H1 (cell line): ENCODE measurements around the gene TMED10. TPM values are rescaled to one million over a fixed set of nuclear protein-coding genes. Genes with fewer than 3 reads are reported as not detected.

Experiments
- CTCF ChIA-PET: fragments of 300-600 bp; sonication (Branson Sonifier 250); formaldehyde crosslinking; loops from one replicate; lab custom pipeline; 2021; ENCODE audit not compliant: partially characterized antibody; lab: Charles Lee
- POLR2A ChIA-PET: fragments of 300-600 bp; sonication (Branson Sonifier 250); formaldehyde crosslinking; loops from one replicate; lab custom pipeline; 2021; ENCODE audit warnings: inconsistent platforms; ENCODE audit not compliant: partially characterized antibody; lab: Charles Lee
- DNase-seq, 2 experiments: peaks; one replicate each; pipeline versions ENCODE4 v3.0.0 to v3.0.0-alpha.2; 2010 to 2022; ENCODE audit warnings: low spot score in 2 of 2, low read depth in 1 of 2, mixed read lengths in 1 of 2
- FAIRE-seq: peaks from 2 replicates; lab custom pipeline; 2011; peaks lifted over from hg19 to GRCh38; lab: Jason Lieb, UNC
- H2AFZ ChIP-seq: 2 replicates; pipeline ENCODE4 v1.8.1; 2012; ENCODE audit warnings: low read length, inconsistent platforms
- H2AK5ac ChIP-seq: 2 replicates; pipeline ENCODE4 v1.6.1; 2013; ENCODE audit warnings: low read depth, low read length
- H2BK120ac ChIP-seq: replicated peaks from 2 replicates; pipeline ENCODE3; 2013; ENCODE audit warnings: low read depth, low read length, inconsistent platforms
- H2BK12ac ChIP-seq: 2 replicates; pipeline ENCODE4 v1.6.1; 2013; ENCODE audit warnings: low read depth, low read length
- H2BK15ac ChIP-seq: 2 replicates; pipeline ENCODE4 v1.6.1; 2013; ENCODE audit warnings: low read length
- H2BK20ac ChIP-seq: 2 replicates; pipeline ENCODE4 v1.6.1; 2013; ENCODE audit warnings: low read length
- H2BK5ac ChIP-seq: 2 replicates; pipeline ENCODE4 v1.6.1; 2013; ENCODE audit warnings: low read depth, low read length
- H3K14ac ChIP-seq: 2 replicates; pipeline ENCODE4 v1.6.1; 2013; ENCODE audit warnings: inconsistent platforms; ENCODE audit not compliant: insufficient read length
- H3K18ac ChIP-seq: 2 replicates; pipeline ENCODE4 v1.6.1; 2013; ENCODE audit warnings: low read length; ENCODE audit errors: extremely low read depth
- H3K23ac ChIP-seq: 2 replicates; pipeline ENCODE4 v1.6.1; 2013; ENCODE audit warnings: inconsistent platforms; ENCODE audit not compliant: insufficient read length
- H3K23me2 ChIP-seq: 2 replicates; pipeline ENCODE4 v1.6.1; 2013; ENCODE audit warnings: low read depth, low read length
- H3K27ac ChIP-seq: 2 replicates; pipeline ENCODE4 v1.6.1; 2011; ENCODE audit warnings: low read depth, low read length, inconsistent platforms
- H3K27me3 ChIP-seq, 4 experiments: replicated peaks in 1 of 4; 1 replicate in 1 of 4; 2 replicates in 3 of 4; pipeline versions ENCODE4 v1.6.1 to v1.8.1; 2011 to 2013; ENCODE audit warnings: low read length in 3 of 4, mild to moderate bottlenecking in 3 of 4, inconsistent platforms in 2 of 4, mixed read lengths in 2 of 4, moderate library complexity in 1 of 4; ENCODE audit not compliant: control insufficient read depth in 3 of 4, insufficient read depth in 3 of 4; ENCODE audit errors: extremely low read depth in 1 of 4
- H3K36me3 ChIP-seq, 4 experiments: 2 replicates each; pipeline versions ENCODE4 v1.6.1 to v1.8.1; 2011 to 2013; ENCODE audit warnings: mild to moderate bottlenecking in 4 of 4, low read length in 3 of 4, moderate library complexity in 2 of 4, control low read depth in 1 of 4, inconsistent platforms in 1 of 4; ENCODE audit not compliant: insufficient read depth in 4 of 4, control insufficient read depth in 2 of 4
- H3K4ac ChIP-seq: replicated peaks from 2 replicates; pipeline ENCODE3; 2013; ENCODE audit warnings: low read length, low read depth, mixed read lengths, inconsistent platforms; ENCODE audit not compliant: insufficient read length
- H3K4me1 ChIP-seq, 4 experiments: replicated peaks in 1 of 4; 1 replicate in 1 of 4; 2 replicates in 3 of 4; pipeline versions ENCODE4 v1.6.1 to v1.8.1; 2011 to 2013; ENCODE audit warnings: low read length in 3 of 4, inconsistent platforms in 2 of 4, mixed read lengths in 1 of 4; ENCODE audit not compliant: insufficient read depth in 4 of 4, control insufficient read depth in 3 of 4
- H3K4me2 ChIP-seq, 2 experiments: 2 replicates each; pipeline versions ENCODE4 v1.6.1 to v1.8.1; 2011 to 2013; ENCODE audit warnings: low read depth in 2 of 2, low read length in 2 of 2, control low read depth in 1 of 2, inconsistent platforms in 1 of 2, mild to moderate bottlenecking in 1 of 2; ENCODE audit not compliant: insufficient read depth in 1 of 2
- H3K4me3 ChIP-seq, 4 experiments: fragments of 200-600, 300-600 bp in 1 of 4; sonication (generic), shearing (Covaris generic), sonication (Bioruptor Twin) in 1 of 4; 2 replicates each; pipeline versions ENCODE4 v1.5.1 to v1.8.1; 2011 to 2016; ENCODE audit warnings: low read length in 4 of 4, low read depth in 3 of 4, control low read depth in 2 of 4, inconsistent platforms in 2 of 4, mild to moderate bottlenecking in 2 of 4, mixed read lengths in 1 of 4, moderate library complexity in 1 of 4; ENCODE audit not compliant: insufficient read depth in 2 of 4; ENCODE audit errors: extremely low read depth in 1 of 4
- H3K56ac ChIP-seq: replicated peaks from 2 replicates; pipeline ENCODE3; 2013; ENCODE audit warnings: low read depth, mild to moderate bottlenecking, mixed read lengths, low read length, inconsistent platforms; ENCODE audit not compliant: insufficient read length
- H3K79me1 ChIP-seq: 2 replicates; pipeline ENCODE4 v1.6.1; 2013; ENCODE audit warnings: low read depth, low read length, control low read depth
- H3K79me2 ChIP-seq, 2 experiments: 2 replicates each; pipeline versions ENCODE4 v1.6.1 to v1.8.1; 2012 to 2013; ENCODE audit warnings: low read length in 2 of 2, mild to moderate bottlenecking in 2 of 2, inconsistent platforms in 1 of 2; ENCODE audit not compliant: insufficient read depth in 2 of 2, control insufficient read depth in 1 of 2
- H3K9ac ChIP-seq, 4 experiments: replicated peaks in 1 of 4; 1 replicate in 1 of 4; 2 replicates in 3 of 4; pipeline versions ENCODE4 v1.6.1 to v1.8.1; 2011 to 2013; ENCODE audit warnings: low read depth in 3 of 4, low read length in 3 of 4, control low read depth in 2 of 4, mild to moderate bottlenecking in 2 of 4, moderate library complexity in 2 of 4, inconsistent platforms in 1 of 4; ENCODE audit errors: extremely low read depth in 1 of 4
- H3K9me3 ChIP-seq, 2 experiments: 2 replicates each; pipeline versions ENCODE4 v1.6.1 to v1.8.1; 2012 to 2013; ENCODE audit warnings: mild to moderate bottlenecking in 2 of 2, moderate library complexity in 2 of 2, control low read depth in 1 of 2, inconsistent platforms in 1 of 2, low read depth in 1 of 2, low read length in 1 of 2, mixed read lengths in 1 of 2; ENCODE audit not compliant: insufficient read depth in 2 of 2
- H4K20me1 ChIP-seq, 2 experiments: replicated peaks in 1 of 2; 2 replicates each; pipeline versions ENCODE3 to v1.8.1; 2011 to 2013; ENCODE audit warnings: inconsistent platforms in 2 of 2, low read length in 2 of 2, mild to moderate bottlenecking in 1 of 2; ENCODE audit not compliant: insufficient read depth in 2 of 2, control insufficient read depth in 1 of 2
- H4K5ac ChIP-seq: 2 replicates; pipeline ENCODE4 v1.6.1; 2013; ENCODE audit warnings: low read length, low read depth, mixed read lengths, inconsistent platforms; ENCODE audit not compliant: insufficient read length
- H4K8ac ChIP-seq: 2 replicates; pipeline ENCODE4 v1.8.0; 2013; ENCODE audit warnings: mild to moderate bottlenecking, moderate library complexity, low read length, inconsistent platforms; ENCODE audit not compliant: insufficient read depth; ENCODE audit errors: extremely low read depth
- H4K91ac ChIP-seq: replicated peaks from 2 replicates; pipeline ENCODE3; 2013; ENCODE audit warnings: low read length, mixed read lengths, inconsistent platforms; ENCODE audit not compliant: insufficient read length
- ASH2L ChIP-seq: fragments of 200-600, 300-600 bp; sonication (generic); IDR thresholded peaks from one replicate; pipeline ENCODE4 v1.7.1; 2017; ENCODE audit warnings: low read length
- BRCA1 ChIP-seq: IDR thresholded peaks from 2 replicates; pipeline ENCODE4 v1.6.1; 2012; ENCODE audit warnings: low read depth, low read length, improper control_type of control experiment
- TBP ChIP-seq: IDR thresholded peaks from 2 replicates; pipeline ENCODE4 v1.6.1; 2011; ENCODE audit warnings: low read depth, low read length, improper control_type of control experiment
- TEAD4 ChIP-seq: IDR thresholded peaks from 2 replicates; pipeline ENCODE4 v1.6.1; 2012; ENCODE audit warnings: low read depth, low read length, inconsistent platforms, mixed read lengths
- YY1 ChIP-seq: IDR thresholded peaks from 2 replicates; pipeline ENCODE4 v1.6.1; 2011; ENCODE audit warnings: low read depth, mild to moderate bottlenecking, low read length
- WGBS, 2 experiments: shearing (Covaris generic) in 1 of 2; methylation state at CpG; one replicate each; pipeline versions ENCODE4 v1.1.6 to v1.1.7; 2013 to 2015; ENCODE audit warnings: low lambda C conversion rate in 2 of 2, mixed read lengths in 2 of 2, inconsistent platforms in 1 of 2, low coverage in 1 of 2, missing lambda C conversion rate in 1 of 2; ENCODE audit not compliant: insufficient replicate concordance in 2 of 2, insufficient coverage in 1 of 2, insufficient read length in 1 of 2; ENCODE audit errors: extremely low coverage in 1 of 2, missing lambda C conversion rate in 1 of 2; 5-methylcytosine and 5-hydroxymethylcytosine counted together
- polyA plus RNA-seq, 7 experiments: library from polyadenylated mRNA; depleted of rRNA in 3 of 7; stranded (reverse) in 5 of 7; unstranded in 2 of 7; fragments of >200 nt in 5 of 7; fragments of 200-250 nt in 2 of 7; gene quantifications; 1 replicate in 5 of 7; 2 replicates in 1 of 7; 4 replicates in 1 of 7; pipeline versions ENCODE4 v1.2.1 to v1.2.3, GENCODE V29; 2011 to 2013; ENCODE audit warnings: missing spikeins in 2 of 7, mixed read lengths in 2 of 7
- total RNA-seq: library from RNA; stranded (reverse); fragmentation: NEBNext Ultra II Directional; extraction: Animal tissue kit (Norgen Biotek cat#: 25700); gene quantifications from 2 replicates; pipeline ENCODE4 v1.2.1, GENCODE V29; 2021
- TF ChIP-seq, protein P1 (sequence below), 3 experiments: IDR thresholded peaks; 1 replicate in 2 of 3; 2 replicates in 1 of 3; pipeline versions ENCODE4 v1.5.1 to v1.6.1; 2011; ENCODE audit warnings: low read length in 3 of 3, mild to moderate bottlenecking in 3 of 3, inconsistent platforms in 2 of 3, low read depth in 1 of 3, moderate library complexity in 1 of 3; ENCODE audit not compliant: insufficient read depth in 1 of 3; ENCODE audit errors: control extremely low read depth in 1 of 3
- TF ChIP-seq, protein P2 (sequence below): IDR thresholded peaks from 2 replicates; pipeline ENCODE4 v1.6.1; 2012; ENCODE audit warnings: low read length, inconsistent platforms

The TMED10 gene
- total and polyA plus RNA-seq, 2 of the 8 experiments (the other 6 are each of a cell fraction or from before 2014, with no cell fraction given), result 218 to 250 TPM

DNA sequence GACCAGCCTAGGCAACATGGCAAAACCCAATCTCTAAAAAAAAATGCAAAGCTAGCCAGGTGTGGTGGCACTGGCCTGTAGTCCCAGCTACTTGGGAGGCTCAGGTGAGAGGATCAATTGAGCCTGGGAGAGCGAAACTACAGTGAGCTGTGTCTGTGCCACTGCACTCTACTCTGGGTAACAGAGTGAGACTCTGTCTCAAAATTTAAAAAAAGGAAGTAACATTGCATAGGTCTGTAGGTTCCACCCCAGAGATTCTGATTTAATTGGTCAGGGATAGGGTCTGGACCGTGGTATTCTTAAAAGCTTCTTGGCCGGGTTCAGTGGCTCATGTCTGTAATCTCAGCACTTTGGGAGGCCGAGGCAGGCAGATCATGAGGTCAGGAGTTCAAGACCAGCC lies 80.7 kb downstream of the TMED10 start:
- 88% methylated on average over 4 of the region's 4 CpGs; no CpG with 5 or more reads in 1 of the 2 experiments for WGBS, 2 experiments
- CTCF ChIA-PET, result interaction anchor here (0.7 to 0.9 kb wide), 4 partner anchors 30 to 266 kb away, joined by 3 to 4 read pairs (median 4); no protein-coding TSS in a partner anchor
- TF ChIP-seq, protein P1, sequence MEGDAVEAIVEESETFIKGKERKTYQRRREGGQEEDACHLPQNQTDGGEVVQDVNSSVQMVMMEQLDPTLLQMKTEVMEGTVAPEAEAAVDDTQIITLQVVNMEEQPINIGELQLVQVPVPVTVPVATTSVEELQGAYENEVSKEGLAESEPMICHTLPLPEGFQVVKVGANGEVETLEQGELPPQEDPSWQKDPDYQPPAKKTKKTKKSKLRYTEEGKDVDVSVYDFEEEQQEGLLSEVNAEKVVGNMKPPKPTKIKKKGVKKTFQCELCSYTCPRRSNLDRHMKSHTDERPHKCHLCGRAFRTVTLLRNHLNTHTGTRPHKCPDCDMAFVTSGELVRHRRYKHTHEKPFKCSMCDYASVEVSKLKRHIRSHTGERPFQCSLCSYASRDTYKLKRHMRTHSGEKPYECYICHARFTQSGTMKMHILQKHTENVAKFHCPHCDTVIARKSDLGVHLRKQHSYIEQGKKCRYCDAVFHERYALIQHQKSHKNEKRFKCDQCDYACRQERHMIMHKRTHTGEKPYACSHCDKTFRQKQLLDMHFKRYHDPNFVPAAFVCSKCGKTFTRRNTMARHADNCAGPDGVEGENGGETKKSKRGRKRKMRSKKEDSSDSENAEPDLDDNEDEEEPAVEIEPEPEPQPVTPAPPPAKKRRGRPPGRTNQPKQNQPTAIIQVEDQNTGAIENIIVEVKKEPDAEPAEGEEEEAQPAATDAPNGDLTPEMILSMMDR (IDR thresholded peaks at IDR 0.05; ENCODE audit: control extremely low read depth in 1 of 3, insufficient read depth in 1 of 3, low read depth in 1 of 3, low read length in 3 of 3), result no peak
- TF ChIP-seq, protein P2, sequence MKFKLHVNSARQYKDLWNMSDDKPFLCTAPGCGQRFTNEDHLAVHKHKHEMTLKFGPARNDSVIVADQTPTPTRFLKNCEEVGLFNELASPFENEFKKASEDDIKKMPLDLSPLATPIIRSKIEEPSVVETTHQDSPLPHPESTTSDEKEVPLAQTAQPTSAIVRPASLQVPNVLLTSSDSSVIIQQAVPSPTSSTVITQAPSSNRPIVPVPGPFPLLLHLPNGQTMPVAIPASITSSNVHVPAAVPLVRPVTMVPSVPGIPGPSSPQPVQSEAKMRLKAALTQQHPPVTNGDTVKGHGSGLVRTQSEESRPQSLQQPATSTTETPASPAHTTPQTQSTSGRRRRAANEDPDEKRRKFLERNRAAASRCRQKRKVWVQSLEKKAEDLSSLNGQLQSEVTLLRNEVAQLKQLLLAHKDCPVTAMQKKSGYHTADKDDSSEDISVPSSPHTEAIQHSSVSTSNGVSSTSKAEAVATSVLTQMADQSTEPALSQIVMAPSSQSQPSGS, result no peak
- TF ChIP-seq TEAD4 (no peak), YY1 (no peak), ASH2L (no peak), TBP (no peak), BRCA1 (no peak)

More for the DNA sequence above, 80.7 kb downstream of the TMED10 start:
- no peak overlapping the region for H3K4me2 ChIP-seq
- H3K23me2 ChIP-seq, result no peaks in the 10 kb centered on the region; the same call in 1 of the 2 replicates
- H2BK15ac ChIP-seq, result no peak overlapping the region
- H3K27me3 ChIP-seq, result no peaks in the 10 kb centered on the region
- no peak overlapping the region for H2BK5ac ChIP-seq
- POLR2A ChIA-PET, result interaction anchor here (1.0 kb wide), 1 partner anchor 17 kb away, joined by 3 read pairs; no protein-coding TSS in a partner anchor
- no peak overlapping the region for H3K18ac ChIP-seq
- H3K56ac ChIP-seq, result no peak overlapping the region
- no peaks in the 10 kb centered on the region; a peak in 2 of 7 replicates for H3K4me1 ChIP-seq
- no peak overlapping the region for H3K14ac ChIP-seq
- H2AK5ac ChIP-seq, result no peak overlapping the region
- DNase-seq (no peak), FAIRE-seq (no peak)
- H4K5ac ChIP-seq, result no peak overlapping the region
- no peak overlapping the region for H3K4me3 ChIP-seq
- no peaks in the 10 kb centered on the region for H3K9me3 ChIP-seq
- H3K23ac ChIP-seq, result no peak overlapping the region
- no peak overlapping the region for H2AFZ ChIP-seq
- H3K79me1 ChIP-seq, result no peaks in the 10 kb centered on the region
- no peak overlapping the region for H2BK20ac ChIP-seq
- H4K20me1 ChIP-seq, result no peaks in the 10 kb centered on the region
- no peak overlapping the region for H2BK120ac ChIP-seq
- no peak overlapping the region for H4K91ac ChIP-seq
- no peak overlapping the region for H2BK12ac ChIP-seq
- no peaks in the 10 kb centered on the region for H3K79me2 ChIP-seq
- H3K36me3 ChIP-seq, result peaks cover 0 to 57% (median 22%) of the 10 kb centered on the region in 4 experiments; a peak in 6 of 8 replicates
- H3K27ac ChIP-seq, result no peak overlapping the region
- H3K4ac ChIP-seq, result no peak overlapping the region
- no peak overlapping the region for H4K8ac ChIP-seq
- no peak overlapping the region for H3K9ac ChIP-seq
